ENCODE measurements around the gene ACTMAP.

The ACTMAP gene

GRCh38 chr19:40717880-40718773, 32.1 kb downstream of the ACTMAP start:
- DNase-seq = no peak

- DNase-seq = no peak
Measured at GRCh38 chr19:40717325-40717879, 32.9 kb downstream of the ACTMAP start.

GRCh38 chr19:40716482-40717324, 33.6 kb downstream of the ACTMAP start, which contains the start of the genes COQ8B and ITPKC:
COQ8B (minus strand) TSS chr19:40716886; CDS start chr19:40714632, 2,254 bp downstream.
ITPKC (plus strand) TSS chr19:40717112; CDS start chr19:40717136, 24 bp downstream.
- peak; percentile 73 for DNase-seq

GRCh38 chr19:40716031-40716481, 34.2 kb downstream of the ACTMAP start:
- DNase-seq = no peak

- DNase-seq = peak; percentile 78
Measured at GRCh38 chr19:40714441-40715299, 35.6 kb downstream of the ACTMAP start.

- DNase-seq = no peak
Measured at GRCh38 chr19:40713939-40714338, 36.3 kb downstream of the ACTMAP start.

GRCh38 chr19:40709817-40710216, 40.5 kb downstream of the ACTMAP start:
- no peak for DNase-seq

- DNase-seq = no peak
Measured at GRCh38 chr19:40707615-40708014, 42.7 kb downstream of the ACTMAP start.

GRCh38 chr19:40705950-40706619, 44.2 kb downstream of the ACTMAP start:
- DNase-seq = no peak

GRCh38 chr19:40705362-40705651, 45.0 kb downstream of the ACTMAP start:
- no peak for DNase-seq

- DNase-seq = no peak
Measured at GRCh38 chr19:40704491-40705361, 45.6 kb downstream of the ACTMAP start.

GRCh38 chr19:40703029-40703755, 47.1 kb downstream of the ACTMAP start:
- DNase-seq = no peak

GRCh38 chr19:40702337-40703012, 47.8 kb downstream of the ACTMAP start:
- peak; percentile 32 for DNase-seq

GRCh38 chr19:40701758-40702157, 48.5 kb downstream of the ACTMAP start:
- no peak for DNase-seq

GRCh38 chr19:40700083-40700482, 50.2 kb downstream of the ACTMAP start:
- DNase-seq = no peak

- DNase-seq = no peak
Measured at GRCh38 chr19:40697007-40697406, 53.3 kb downstream of the ACTMAP start.

- DNase-seq = no peak
Measured at GRCh38 chr19:40695881-40696280, 54.4 kb downstream of the ACTMAP start.

GRCh38 chr19:40693896-40694295, 56.4 kb downstream of the ACTMAP start:
- no peak for DNase-seq

GRCh38 chr19:40693150-40693788, 57.0 kb downstream of the ACTMAP start:
- DNase-seq = no peak

Data from DMS 273 treated with DMSO at 0.1 percent for 48 hours (cell line).